HEK293T (cell line): Measurements from ENCODE around the gene DHRS1.

ENCODE experiments used
- CTCF ChIA-PET: fragments of 350-600 bp; formaldehyde crosslinking; extraction: SDS; loops from one replicate; lab custom pipeline; 2021; ENCODE audit warnings: antibody characterized with exemption, inconsistent platforms; lab: Yijun Ruan, JAX
- POLR2A ChIA-PET: fragments of 350-600 bp; formaldehyde crosslinking; extraction: SDS; loops from one replicate; lab custom pipeline; 2020; ENCODE audit warnings: antibody characterized with exemption, inconsistent platforms; lab: Yijun Ruan, JAX
- DNase-seq: peaks from one replicate; pipeline ENCODE4 v3.0.0; 2012; ENCODE audit warnings: mixed read lengths; ENCODE audit errors: extremely low spot score
- ARNT ChIP-seq: fragments of 450-650 bp; IDR thresholded peaks from 2 replicates; pipeline ENCODE4 v1.6.1; 2017; ENCODE audit warnings: mild to moderate bottlenecking
- BHLHE40 ChIP-seq: fragments of 450-650 bp; IDR thresholded peaks from 2 replicates; pipeline ENCODE4 v1.6.1; 2016; ENCODE audit warnings: mild to moderate bottlenecking, moderate library complexity, borderline replicate concordance
- CTBP1 ChIP-seq: fragments of 450-650 bp; IDR thresholded peaks from 2 replicates; pipeline ENCODE4 v1.6.1; 2016; ENCODE audit warnings: borderline replicate concordance
- ELF4 ChIP-seq: fragments of 450-650 bp; IDR thresholded peaks from 2 replicates; pipeline ENCODE4 v1.6.1; 2017; ENCODE audit warnings: antibody characterized with exemption
- FOXA1 ChIP-seq: fragments of 450-650 bp; IDR thresholded peaks from 2 replicates; pipeline ENCODE4 v1.6.1; 2016; ENCODE audit warnings: mild to moderate bottlenecking
- FOXK2 ChIP-seq: fragments of 450-650 bp; IDR thresholded peaks from 2 replicates; pipeline ENCODE4 v1.6.1; 2016; ENCODE audit warnings: mild to moderate bottlenecking
- FOXM1 ChIP-seq: fragments of 450-650 bp; IDR thresholded peaks from 2 replicates; pipeline ENCODE4 v1.6.1; 2017; ENCODE audit warnings: mild to moderate bottlenecking, borderline replicate concordance
- HDGF ChIP-seq: fragments of 450-650 bp; IDR thresholded peaks from 2 replicates; pipeline ENCODE4 v1.6.1; 2017; ENCODE audit warnings: antibody characterized with exemption, borderline replicate concordance
- L3MBTL2 ChIP-seq: fragments of 450-650 bp; conservative IDR thresholded peaks from 2 replicates; pipeline ENCODE4 v1.6.1; 2016; ENCODE audit warnings: mild to moderate bottlenecking
- LEF1 ChIP-seq: fragments of 450-650 bp; IDR thresholded peaks from 2 replicates; pipeline ENCODE4 v1.6.1; 2017; ENCODE audit warnings: mild to moderate bottlenecking, borderline replicate concordance
- NFRKB ChIP-seq: fragments of 450-650 bp; IDR thresholded peaks from 2 replicates; pipeline ENCODE4 v1.6.1; 2016; ENCODE audit warnings: mild to moderate bottlenecking, moderate library complexity
- PKNOX1 ChIP-seq: fragments of 450-650 bp; IDR thresholded peaks from 2 replicates; pipeline ENCODE4 v1.6.1; 2016
- SP1 ChIP-seq: fragments of 450-650 bp; IDR thresholded peaks from 2 replicates; pipeline ENCODE4 v1.6.1; 2017
- SUZ12 ChIP-seq: fragments of 450-650 bp; IDR thresholded peaks from 2 replicates; pipeline ENCODE4 v1.6.1; 2016; ENCODE audit warnings: mild to moderate bottlenecking
- TARDBP ChIP-seq: fragments of 450-650 bp; IDR thresholded peaks from 2 replicates; pipeline ENCODE4 v1.6.1; 2016
- ZNF384 ChIP-seq: fragments of 450-650 bp; IDR thresholded peaks from 2 replicates; pipeline ENCODE4 v1.6.1; 2016

DHRS1 gene

GRCh38 chr14:24258548-24259265 is 40.9 kb downstream of the DHRS1 start:
- DNase-seq = no peak
- TF ChIP-seq ARNT (no peak), FOXM1 (no peak), FOXK2 (no peak), PKNOX1 (no peak), TARDBP (no peak)
- ChIA-PET POLR2A (interaction anchor here (4.2 kb wide), 1 partner anchor 12 kb away, joined by 30 read pairs; the partner anchor contains the start of gene RABGGTA), CTCF (no interaction called here)

- TF ChIP-seq HDGF = no peak
- no peak for TF ChIP-seq SUZ12
- TF ChIP-seq NFRKB = no peak
- no peak for TF ChIP-seq FOXM1
- no peak for TF ChIP-seq TARDBP
- no peak for TF ChIP-seq CTBP1
- no peak for TF ChIP-seq PKNOX1
- TF ChIP-seq FOXK2 = no peak
- TF ChIP-seq BHLHE40 = no peak
- TF ChIP-seq LEF1 = no peak
- no peak for TF ChIP-seq FOXA1
- no peak for TF ChIP-seq L3MBTL2
- TF ChIP-seq ZNF384 = no peak
- TF ChIP-seq SP1 = no peak
- no peak for TF ChIP-seq ARNT
- TF ChIP-seq ELF4 = no peak
- DNase-seq = no peak
- ChIA-PET POLR2A (no interaction called here), CTCF (no interaction called here)
These were observed 41.5 kb downstream of the DHRS1 start for GRCh38 chr14:24258119-24258518.

DNA sequence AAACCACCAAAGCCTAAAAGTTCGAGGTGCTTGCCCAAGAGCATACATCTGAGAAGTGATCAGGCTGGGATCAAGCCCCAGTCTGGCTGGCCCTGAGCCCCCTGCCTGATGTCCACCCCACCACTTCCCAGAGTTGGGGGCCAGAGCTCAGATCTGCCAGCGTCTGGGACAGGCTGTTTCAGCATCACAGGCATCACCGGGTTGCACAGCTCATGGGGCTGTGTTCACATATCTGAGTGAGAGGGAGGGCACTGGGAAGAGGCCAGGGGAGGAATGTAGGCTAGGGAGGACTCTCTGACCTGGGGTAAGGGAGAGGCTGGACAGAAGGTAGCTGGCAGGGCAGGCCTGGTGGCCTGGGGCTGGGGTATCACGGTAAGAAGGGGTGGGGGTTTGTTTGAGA is 42.6 kb downstream of the DHRS1 start:
- CTCF ChIA-PET = interaction anchor here (0.6 to 0.7 kb wide), 2 partner anchors 10 to 40 kb away, joined by 3 read pairs; no protein-coding TSS in a partner anchor
- POLR2A ChIA-PET = interaction anchor here (0.8 to 1.7 kb wide), 2 partner anchors 14 kb away, joined by 4 to 8 read pairs (median 6); partner anchors contain the start of genes RABGGTA and TINF2
- no peak for DNase-seq
- TF ChIP-seq TARDBP (no peak), ELF4 (no peak), ZNF384 (no peak), FOXM1 (no peak), NFRKB (no peak), BHLHE40 (no peak), SP1 (no peak)

- ChIA-PET CTCF (interaction anchor here (0.7 to 0.9 kb wide), 2 partner anchors 15 to 41 kb away, joined by 3 read pairs; no protein-coding TSS in a partner anchor), POLR2A (interaction anchor here (0.8 to 1.7 kb wide), 2 partner anchors 14 to 15 kb away, joined by 4 to 8 read pairs; partner anchors contain the start of genes RABGGTA and TINF2)
- DNase-seq = no peak
- TF ChIP-seq ARNT (no peak), TARDBP (no peak), FOXM1 (no peak), ELF4 (no peak)
These were observed 43.5 kb downstream of the DHRS1 start for GRCh38 chr14:24255931-24256711.

DNA sequence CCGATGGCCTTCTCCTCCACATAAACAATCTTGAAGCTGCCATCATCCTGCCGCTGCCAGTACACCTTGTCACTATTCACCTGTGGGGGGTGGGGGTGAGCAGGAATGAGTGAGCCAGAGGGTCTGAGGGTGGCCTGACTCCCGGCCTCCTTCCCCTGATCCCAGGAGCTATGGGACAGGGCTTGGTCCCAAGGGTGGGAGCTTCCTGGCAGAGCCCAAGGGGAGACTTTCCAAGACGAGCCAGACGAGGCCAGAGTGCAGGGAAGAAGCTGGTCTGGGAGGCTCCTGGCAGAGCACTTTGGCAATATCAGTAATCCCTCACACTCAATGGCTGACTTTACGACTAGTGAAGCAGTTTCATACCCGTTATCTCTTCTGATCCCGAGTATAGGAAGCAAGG is 44.1 kb downstream of the DHRS1 start:
- no peak for DNase-seq
- no peak for TF ChIP-seq BHLHE40
- no peak for TF ChIP-seq HDGF
- TF ChIP-seq FOXK2 = no peak
- TF ChIP-seq LEF1 = no peak
- TF ChIP-seq CTBP1 = no peak
- TF ChIP-seq ZNF384 = no peak
- TF ChIP-seq ARNT = no peak
- ChIA-PET CTCF (interaction anchor here (0.7 to 0.9 kb wide), 2 partner anchors 15 to 78 kb away, joined by 3 read pairs; no protein-coding TSS in a partner anchor), POLR2A (interaction anchor here (1.7 kb wide), 1 partner anchor 16 kb away, joined by 8 read pairs; the partner anchor contains the start of gene RABGGTA)

DNA sequence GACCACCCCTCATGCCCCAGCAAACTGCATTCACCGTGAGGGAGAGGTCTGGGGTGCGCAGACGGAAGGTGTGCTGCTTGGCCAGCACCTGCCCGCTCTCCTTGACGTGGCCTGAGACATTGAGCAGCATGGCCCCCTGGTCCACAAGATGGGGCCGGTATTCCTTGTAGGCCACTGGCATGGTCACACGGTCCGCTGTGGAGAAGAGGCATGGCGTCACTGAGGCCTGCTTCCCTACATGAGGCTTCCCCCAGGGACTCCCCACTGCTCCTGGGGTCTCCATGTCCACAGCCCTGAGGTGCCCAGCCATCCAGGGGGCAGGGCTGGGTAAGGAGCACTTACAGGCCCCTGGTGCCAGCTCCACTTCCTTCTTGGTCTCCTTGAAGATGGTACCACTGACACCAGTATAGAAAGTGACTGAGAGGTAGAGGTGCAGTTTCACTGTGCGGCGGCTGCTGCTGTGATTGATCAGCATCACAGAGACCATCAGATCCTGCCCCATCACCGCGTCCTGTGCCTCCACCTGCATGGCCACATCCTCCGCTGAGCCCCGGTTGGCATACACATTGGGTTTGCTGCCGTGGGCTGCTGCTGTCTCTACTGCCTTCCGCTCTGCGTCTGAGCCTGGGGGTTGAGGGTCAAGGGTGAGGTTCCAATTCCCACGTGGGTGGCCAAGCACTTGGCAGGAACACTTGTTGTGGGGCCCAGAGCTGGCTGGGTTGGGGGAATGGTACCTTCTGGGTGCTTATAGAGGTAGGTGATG is 44.8 kb downstream of the DHRS1 start:
- no peak for DNase-seq
- TF ChIP-seq BHLHE40 = no peak
- TF ChIP-seq SUZ12 = no peak
- POLR2A ChIA-PET = interaction anchor here (1.1 to 1.7 kb wide), 2 partner anchors 13 to 16 kb away, joined by 3 to 8 read pairs; partner anchors contain the start of genes RABGGTA and TINF2
- CTCF ChIA-PET = interaction anchor here (0.7 to 0.9 kb wide), 2 partner anchors 16 to 79 kb away, joined by 3 read pairs; no protein-coding TSS in a partner anchor

- CTCF ChIA-PET = no interaction called here
- POLR2A ChIA-PET = interaction anchor here (1.1 kb wide), 1 partner anchor 12 kb away, joined by 3 read pairs; the partner anchor contains the start of gene TINF2
- TF ChIP-seq ARNT (no peak), PKNOX1 (no peak), ZNF384 (no peak), SP1 (no peak), SUZ12 (no peak), L3MBTL2 (no peak), FOXK2 (no peak), FOXA1 (no peak), NFRKB (no peak)
- DNase-seq = no peak
These were observed 45.6 kb downstream of the DHRS1 start for GRCh38 chr14:24253936-24254335.
